GM12872 (cell line): ENCODE data around the gene AARSD1.

ENCODE experiments used
- TF ChIP-seq, protein P1 (sequence below): IDR thresholded peaks from 3 replicates; pipeline ENCODE4 v1.5.1; 2011; ENCODE audit warnings: low read depth, mild to moderate bottlenecking, low read length, moderate library complexity; ENCODE audit not compliant: insufficient read depth

AARSD1 gene

GRCh38 chr17:42929497-42929844 is 34.8 kb downstream of the AARSD1 start:
- TF ChIP-seq, protein P1, sequence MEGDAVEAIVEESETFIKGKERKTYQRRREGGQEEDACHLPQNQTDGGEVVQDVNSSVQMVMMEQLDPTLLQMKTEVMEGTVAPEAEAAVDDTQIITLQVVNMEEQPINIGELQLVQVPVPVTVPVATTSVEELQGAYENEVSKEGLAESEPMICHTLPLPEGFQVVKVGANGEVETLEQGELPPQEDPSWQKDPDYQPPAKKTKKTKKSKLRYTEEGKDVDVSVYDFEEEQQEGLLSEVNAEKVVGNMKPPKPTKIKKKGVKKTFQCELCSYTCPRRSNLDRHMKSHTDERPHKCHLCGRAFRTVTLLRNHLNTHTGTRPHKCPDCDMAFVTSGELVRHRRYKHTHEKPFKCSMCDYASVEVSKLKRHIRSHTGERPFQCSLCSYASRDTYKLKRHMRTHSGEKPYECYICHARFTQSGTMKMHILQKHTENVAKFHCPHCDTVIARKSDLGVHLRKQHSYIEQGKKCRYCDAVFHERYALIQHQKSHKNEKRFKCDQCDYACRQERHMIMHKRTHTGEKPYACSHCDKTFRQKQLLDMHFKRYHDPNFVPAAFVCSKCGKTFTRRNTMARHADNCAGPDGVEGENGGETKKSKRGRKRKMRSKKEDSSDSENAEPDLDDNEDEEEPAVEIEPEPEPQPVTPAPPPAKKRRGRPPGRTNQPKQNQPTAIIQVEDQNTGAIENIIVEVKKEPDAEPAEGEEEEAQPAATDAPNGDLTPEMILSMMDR = no peak

DNA sequence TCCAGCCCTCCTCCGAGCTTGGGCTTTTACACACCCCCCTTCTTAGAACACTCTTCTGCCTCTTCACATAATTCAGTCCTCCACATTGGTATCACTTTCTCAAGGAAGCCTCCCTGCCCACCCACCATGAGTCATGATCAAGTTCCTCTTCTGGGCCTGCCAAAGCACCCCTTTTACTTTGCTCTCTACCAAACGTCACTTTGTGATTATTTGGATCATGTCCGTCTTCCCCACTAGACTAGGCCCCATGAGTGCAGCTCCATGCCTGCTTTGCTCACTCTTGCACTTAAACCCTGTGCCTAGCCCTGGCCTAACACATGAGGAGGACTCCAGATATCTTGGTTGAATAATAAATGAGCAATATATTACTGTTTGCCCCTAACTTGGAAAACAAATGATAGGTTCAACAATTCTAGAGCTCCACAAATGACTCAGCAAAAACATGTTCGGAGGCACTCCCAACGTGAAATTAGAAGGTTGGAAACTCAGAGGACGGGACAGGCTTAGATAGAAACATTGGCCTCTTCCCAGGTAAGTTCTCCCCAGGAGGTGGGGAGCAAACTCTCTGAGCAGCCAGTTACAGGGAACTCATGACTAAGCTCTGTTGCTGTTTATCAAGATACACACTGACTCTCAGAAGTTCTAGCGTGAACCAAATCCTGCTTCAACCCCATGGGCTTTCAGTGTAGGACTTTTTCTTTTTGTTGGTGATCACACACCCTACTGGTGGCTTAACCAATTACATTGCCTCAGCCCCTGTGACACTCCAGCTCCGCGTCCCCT is 35.3 kb downstream of the AARSD1 start:
- TF ChIP-seq, protein P1 = peak; percentile 62

DNA sequence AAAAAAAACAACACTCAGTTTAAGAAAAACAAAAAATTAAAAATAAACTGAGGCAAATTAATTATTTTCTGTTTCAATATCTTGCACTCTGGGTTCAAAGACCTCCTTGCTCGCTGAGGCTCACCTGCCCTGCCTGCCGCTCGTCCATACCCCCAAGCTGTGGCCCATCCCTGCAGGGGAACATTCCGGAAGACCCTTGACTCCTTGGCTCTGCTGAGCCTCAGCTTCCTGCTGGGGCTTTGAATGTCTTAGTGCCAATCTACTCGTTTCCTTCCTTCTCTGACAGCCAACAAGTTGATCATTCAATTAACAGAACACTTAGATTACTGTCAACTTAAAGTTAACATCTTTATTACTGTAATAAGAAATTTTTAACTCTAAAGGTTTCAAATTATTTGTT is 39.4 kb downstream of the AARSD1 start:
- TF ChIP-seq, protein P1 = no peak

DNA sequence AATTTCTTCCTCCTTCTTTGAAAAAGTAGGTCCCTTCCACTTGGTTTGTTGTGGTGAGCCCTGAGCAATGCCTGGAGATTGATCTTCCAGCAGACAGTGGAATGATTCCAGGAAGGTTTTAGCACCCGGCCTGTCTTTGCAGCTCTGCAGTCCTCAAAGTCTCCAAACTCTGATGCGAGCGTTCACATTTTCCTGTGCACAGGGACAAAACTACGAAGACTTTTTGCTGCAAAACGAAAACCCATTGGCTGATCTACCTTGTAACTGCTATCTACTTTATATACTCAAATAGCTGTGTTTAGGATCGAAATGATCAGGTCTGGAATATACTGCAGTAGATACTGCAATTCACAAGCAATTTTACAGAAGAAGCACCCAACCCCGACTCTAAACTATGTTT is 42.0 kb downstream of the AARSD1 start:
- TF ChIP-seq, protein P1 = no peak

DNA sequence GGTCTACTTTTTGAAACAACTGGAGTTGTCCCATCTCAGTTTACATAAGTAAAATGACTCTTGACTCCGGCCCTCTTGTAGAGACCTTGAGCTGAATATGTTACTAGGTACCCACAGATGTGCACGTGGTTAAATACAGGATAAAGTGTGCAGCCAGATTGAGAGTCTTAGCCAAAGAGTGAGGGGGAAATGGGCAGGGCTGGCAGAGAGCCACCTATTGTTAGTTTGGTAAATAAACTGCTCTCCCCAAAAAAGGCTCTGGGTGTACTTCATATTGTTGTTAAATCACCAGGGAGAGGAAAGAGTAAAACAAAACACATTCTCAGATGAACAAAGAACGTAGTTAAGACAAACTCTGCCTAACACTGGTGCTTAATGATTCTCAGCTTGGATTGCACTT is 43.3 kb downstream of the AARSD1 start:
- TF ChIP-seq, protein P1 = no peak

GRCh38 chr17:42920106-42920900 is 44.0 kb downstream of the AARSD1 start:
- TF ChIP-seq, protein P1 = no peak

GRCh38 chr17:42918902-42919521 is 45.2 kb downstream of the AARSD1 start:
- TF ChIP-seq, protein P1 = no peak
